Limb (tissue), 2 donors: ENCODE results near the gene RINL.
A peak's percentile ranks its signal among the peaks of the same experiment; 100 is the strongest.
"Not testable (repeated sequence)": the region's sequence is repeated elsewhere in the genome, so short reads cannot be mapped to it uniquely, and the experiment has no call there.

ENCODE experiments used
- DNase-seq, 2 donors: peaks; one replicate each; pipeline ENCODE4 v3.0.0-alpha.2; 2016; ENCODE audit errors: extremely low spot score in 2 of 2

RINL gene

DNA sequence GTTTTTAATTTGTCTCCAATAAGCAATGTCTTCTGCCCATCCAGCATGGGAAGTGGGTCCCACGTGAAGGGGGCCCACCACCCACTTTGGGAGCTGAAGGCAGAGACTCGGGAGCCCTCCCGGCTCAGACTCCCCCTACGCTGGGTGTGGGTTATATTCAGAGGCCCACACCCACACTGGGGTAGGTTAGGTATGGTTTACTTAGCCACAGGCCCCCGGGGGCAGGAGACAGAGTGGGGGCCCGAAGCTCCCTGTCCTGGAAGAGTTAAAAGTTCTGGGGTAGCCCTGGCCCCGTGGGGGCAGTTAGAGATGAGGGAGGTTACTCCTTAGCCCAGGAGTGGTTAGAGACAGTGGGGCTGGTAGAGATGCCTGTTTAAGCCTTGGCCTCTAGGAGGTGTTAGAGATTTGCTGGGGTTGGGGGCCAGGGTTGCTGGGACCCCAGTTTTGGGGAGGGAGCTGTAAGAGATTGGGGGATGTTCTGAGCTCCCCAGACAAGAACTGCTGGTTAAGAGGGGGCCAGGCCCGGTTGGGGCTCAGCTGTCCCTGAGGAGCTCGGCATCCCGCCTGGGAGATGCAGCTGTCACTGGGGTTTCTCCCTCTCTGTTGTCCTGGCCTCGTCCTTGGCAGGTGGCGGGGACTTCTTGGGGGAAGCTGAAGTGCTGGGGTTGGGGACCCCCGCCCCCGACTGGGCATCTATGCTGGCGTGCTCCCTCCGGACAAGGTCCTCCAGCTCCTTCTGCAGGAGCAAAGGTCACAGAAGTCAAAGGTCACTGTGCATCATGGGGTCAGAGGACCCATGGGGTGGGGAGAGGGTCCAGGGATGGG lies 712 bp upstream of the RINL start:
- DNase-seq = no peak

DNA sequence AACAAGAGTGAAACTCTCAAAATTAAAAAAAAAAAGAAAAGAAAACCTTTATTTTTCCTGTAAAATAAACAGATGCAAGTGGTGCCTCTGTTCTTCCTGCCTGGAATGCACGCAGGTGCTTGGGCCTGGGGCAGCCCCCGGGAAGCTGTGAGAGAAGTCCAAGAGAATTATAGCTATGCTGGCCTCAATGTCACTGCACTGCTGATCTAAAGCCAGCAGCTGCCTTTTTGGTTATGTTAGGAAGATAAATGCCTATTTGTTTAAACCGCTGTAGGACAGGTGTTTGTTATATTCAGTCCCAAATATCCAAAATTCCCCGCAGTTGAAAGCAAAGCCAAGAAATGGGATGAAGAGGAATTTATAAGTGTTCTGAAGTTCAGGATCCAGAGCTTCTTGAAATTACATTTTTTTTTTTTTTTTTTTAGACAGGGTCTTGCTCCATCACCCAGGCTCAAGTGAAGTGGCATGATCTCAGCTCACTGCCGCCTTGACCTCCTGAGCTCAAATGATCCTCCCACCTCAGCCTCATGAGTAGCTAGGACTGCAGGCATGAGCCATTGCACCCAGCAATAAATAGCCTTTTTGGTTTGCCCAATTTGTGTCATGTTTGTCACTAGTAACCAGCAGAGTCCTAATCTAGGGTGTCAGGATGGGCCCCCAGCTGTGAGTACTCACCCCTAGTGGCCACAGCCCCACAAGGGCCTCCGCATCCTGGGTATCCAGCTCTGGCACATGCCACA lies 2.2 kb downstream of the RINL start:
- DNase-seq = no peak

DNA sequence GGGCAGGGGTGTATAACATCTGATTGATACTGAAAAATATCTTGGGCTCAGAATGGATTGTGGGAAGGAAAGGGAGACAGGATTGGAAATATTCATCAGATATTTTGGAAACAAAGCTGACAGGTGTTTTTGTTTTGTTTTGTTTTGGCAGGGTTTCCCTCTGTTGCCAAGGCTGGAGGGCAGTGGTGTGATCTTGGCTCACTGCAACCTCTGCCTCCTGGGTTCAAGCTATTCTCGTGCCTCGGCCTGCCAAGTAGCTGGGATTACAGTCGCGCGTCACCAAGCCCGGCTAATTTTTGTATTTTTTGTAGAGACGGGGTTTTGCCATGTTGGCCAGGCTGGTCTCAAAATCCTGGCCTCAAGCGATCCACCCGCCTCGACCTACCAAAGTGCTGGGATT lies 4.7 kb downstream of the RINL start:
- not testable (repeated sequence) for DNase-seq

GRCh38 chr19:38870612-38871011 lies 7.5 kb downstream of the RINL start:
- DNase-seq = no peak

GRCh38 chr19:38869836-38870607 lies 8.1 kb downstream of the RINL start:
- DNase-seq = peak; percentile 59 to 84

DNA sequence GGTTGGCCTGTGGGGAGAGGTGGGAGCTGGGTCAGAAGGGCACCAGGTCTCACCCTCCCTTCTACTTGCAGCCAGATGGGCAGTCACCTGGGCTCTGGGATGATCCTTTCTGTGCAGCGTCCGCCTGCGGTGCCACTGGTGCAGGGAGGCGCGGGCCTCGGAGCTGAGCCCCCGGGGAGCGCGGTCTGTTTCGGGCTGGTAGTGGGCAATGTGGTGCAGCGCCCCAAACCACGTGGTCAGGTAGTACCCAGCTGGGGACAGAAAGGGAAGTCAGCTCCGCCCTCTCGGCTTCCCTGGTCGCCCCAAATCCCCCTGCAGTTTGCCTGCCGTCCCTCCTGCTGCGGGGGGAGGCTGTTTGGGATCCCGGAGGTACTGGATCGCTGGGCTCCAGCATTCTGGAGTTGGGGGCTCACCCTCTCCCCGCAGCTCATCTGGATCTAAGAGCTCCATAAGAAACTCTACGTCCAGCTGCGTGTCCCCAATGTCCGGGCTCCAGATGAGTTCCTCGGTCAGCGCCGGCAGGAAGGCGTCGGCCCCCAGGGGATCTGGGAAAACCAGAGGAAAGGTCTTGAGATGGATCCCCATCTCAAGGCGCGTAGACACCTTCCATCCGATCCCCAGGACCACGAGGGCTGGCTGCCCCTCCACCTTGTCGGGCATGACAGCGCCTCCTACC lies 8.8 kb downstream of the RINL start:
- DNase-seq = no peak

DNA sequence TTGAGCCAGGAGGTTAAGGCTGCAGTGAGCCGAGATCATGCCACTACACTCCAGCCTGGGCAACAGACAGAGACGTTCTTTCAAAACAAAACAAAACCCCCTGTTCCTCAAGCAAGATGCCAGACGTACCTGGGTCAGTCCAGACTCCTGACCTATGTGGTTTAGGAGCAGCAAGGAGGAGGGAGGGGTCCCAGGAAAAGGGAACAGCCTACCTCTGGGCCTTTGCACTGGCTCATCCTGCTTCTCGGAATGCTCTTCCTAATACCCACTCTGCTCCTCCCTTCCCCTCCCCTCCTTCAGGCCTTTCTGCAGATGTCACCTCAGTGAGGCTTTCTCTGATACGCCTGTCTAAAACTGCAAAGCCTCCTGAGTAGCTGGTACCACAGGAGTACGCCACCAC lies 9.5 kb downstream of the RINL start:
- no peak for DNase-seq

DNA sequence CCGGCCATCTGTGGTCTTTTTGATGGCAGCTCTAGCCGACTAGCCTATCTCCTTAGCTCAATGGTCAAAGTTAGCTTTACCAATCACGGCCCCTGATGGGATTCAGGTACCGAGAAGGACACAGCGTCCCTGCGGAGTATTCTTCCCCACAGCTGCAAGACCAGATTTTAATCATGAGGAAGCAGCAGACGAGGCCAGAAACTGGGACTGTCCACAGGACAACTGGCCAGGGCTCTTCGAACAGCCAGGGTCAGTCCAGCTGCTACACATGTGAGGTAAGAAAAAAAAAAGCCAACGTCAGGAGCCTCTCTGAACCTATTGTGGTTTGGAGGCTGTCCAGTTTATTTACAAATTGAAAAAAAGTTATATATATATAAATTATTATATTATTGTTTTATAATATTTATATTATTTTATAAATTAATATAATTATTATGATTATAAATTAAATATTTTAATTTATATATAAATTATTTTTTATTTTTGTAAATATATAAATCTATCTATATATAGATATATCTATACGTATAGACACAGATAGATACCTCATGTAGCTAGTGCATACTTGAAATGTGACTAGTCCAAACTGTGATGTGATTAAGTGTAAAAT lies 10.8 kb downstream of the RINL start:
- no peak for DNase-seq

DNA sequence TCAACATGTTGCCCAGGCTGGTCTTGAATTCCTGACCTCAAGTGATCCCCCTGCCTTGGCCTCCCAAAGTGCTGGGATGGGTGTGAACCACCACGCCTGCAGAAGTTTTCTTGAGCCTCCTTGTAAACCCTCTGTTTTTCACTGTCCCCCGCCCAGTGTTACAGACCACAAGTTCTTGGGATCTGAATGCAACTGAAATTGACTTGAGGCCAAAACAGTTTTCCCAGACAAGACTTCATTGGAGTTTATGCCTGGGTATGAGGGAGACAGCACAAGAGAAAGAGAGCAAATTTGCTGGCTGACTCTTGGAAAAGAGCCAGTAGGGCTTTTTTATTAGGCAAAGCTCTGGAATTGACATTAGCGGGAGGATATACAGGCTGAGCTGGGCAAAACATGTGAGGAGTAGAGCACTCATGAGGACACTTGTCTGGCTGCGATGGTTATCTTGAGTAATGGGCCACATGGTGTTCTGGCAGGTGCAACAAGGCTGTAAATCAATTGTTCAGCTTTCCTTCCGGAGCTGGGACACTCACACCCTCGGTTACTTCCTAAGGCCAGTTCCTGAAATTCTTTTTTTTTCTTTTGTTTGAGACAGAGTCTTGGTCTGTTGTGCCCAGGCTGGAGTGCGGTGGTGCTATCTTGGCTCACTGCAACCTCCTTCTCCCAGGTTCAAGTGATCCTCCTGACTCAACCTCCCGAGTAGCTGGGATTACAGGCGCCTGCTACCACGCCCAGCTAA lies 15.6 kb downstream of the RINL start:
- DNase-seq = peak; percentile 67 to 91

DNA sequence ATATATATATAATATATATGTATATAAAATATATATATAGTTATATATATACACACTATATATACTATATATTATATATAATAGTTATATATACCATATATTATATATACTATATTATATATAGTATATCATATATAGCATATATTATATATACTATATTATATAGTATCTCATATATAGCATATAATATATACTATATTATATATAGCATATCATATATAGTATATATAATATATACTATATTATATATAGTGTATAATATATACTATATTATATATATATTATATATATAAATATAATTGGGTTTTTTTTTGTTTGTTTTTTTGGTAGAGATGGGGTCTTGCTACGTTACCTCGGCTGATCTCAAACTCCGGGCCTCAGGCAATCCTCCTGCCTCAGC lies 16.7 kb downstream of the RINL start:
- no peak for DNase-seq

GRCh38 chr19:38859631-38860204 lies 18.4 kb downstream of the RINL start:
- not testable (repeated sequence) for DNase-seq

DNA sequence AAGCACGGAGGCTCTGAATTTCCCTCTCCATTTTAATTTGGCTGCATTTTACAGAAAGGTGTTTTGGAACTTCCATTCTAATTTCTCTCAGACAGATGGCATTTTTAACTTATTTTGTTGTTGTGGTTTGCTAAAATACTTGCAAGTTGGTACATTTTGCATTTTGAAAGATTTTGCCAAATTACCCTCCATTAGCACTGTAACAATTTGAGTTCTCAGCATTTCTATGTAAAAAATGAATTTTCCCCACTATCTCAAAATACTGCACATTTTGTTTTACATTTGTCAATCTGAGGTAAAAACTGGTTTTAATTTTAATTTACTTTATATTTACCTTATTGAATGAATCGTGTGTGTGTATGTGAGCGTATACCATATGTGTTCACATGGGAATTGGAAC lies 21.3 kb downstream of the RINL start:
- no peak for DNase-seq

DNA sequence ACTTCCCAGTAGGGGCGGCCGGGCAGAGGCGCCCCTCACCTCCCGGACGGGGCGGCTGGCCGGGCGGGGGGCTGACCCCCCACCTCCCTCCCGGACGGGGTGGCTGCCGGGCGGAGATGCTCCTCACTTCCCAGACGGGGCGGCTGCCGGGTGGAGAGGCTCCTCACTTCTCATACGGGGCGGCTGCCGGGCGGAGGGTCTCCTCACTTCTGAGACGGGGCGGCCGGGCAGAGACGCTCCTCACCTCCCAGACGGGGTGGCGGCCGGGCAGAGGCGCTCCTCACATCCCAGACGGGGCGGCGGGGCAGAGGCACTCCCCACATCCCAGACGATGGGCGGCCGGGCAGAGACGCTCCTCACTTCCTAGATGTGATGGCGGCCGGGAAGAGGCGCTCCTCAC lies 22.3 kb downstream of the RINL start:
- DNase-seq = not testable (repeated sequence)

- DNase-seq = not testable (repeated sequence)
Observed at GRCh38 chr19:38854961-38855360, 23.1 kb downstream of the RINL start.

GRCh38 chr19:38853214-38853613 lies 24.9 kb downstream of the RINL start:
- DNase-seq = no peak

GRCh38 chr19:38852231-38853044 lies 25.6 kb downstream of the RINL start:
- DNase-seq = peak in 1 of 2 donors; percentile 51

DNA sequence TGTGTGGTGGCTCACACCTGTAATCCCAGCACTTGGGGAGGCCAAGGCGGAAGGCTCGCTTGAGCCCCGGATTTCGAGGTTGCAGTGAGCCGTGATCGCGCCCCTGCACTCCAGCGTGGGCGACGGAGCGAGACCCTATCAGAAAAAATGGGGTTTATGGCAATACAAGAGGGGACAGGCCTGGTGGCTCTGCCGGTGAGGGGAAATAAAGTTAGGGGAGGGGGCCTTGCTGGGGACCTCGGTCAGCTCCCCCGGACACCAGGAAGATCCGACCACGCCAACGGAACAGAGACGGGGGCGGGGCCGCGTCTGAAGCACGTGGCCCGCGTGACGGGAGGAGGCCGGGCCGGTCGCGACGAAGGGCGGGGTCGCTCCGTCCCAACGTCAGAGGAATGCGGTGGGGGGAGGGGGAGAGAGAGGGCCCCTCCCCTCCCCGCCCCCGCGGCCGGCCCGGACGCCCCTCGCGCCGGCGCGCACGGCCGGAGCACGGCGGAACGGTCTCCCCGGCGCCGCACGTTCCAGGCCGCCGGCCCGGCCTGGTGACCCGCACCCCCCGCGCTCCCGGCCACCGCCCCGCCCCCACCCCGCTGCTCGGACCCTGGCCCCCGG lies 26.3 kb downstream of the RINL start:
- peak; percentile 93 to 95 for DNase-seq

DNA sequence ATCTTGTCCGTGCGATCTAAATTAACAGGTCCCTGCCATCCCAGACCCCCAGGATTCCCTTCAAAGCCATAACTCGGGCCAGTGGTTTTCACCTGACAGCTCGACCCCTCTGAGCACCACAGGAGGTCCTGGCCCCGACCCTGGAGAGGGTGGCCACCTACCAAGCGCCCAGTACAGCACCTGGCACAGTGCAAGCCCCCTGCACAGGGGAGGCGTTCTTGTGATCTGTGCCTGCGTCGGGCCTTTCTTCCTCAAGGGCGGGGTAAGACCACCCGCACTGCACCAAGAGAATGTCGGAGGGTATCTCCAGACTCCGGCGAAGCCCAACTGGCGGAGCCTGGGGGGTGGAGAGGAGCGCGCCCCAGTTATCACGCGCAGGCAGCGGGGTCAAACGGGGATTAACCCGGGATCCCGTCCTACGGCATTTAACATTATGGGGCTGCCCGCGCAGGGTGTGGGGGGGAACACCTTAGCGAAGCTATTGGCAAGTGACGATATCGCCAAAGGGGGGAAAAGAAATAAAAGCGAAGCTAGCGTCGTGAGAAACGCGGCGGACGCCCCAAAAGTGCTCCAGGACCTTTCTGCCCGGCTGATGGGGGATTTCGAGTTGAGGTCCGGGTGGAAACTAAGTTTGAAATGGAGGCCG lies 27.0 kb downstream of the RINL start:
- DNase-seq = peak in 1 of 2 donors; percentile 72
